ENCODE measurements around the gene ABCA7.
"Not testable (repeated sequence)": the region's sequence is repeated elsewhere in the genome, so short reads cannot be mapped to it uniquely, and the experiment has no call there.

ABCA7 gene

DNA sequence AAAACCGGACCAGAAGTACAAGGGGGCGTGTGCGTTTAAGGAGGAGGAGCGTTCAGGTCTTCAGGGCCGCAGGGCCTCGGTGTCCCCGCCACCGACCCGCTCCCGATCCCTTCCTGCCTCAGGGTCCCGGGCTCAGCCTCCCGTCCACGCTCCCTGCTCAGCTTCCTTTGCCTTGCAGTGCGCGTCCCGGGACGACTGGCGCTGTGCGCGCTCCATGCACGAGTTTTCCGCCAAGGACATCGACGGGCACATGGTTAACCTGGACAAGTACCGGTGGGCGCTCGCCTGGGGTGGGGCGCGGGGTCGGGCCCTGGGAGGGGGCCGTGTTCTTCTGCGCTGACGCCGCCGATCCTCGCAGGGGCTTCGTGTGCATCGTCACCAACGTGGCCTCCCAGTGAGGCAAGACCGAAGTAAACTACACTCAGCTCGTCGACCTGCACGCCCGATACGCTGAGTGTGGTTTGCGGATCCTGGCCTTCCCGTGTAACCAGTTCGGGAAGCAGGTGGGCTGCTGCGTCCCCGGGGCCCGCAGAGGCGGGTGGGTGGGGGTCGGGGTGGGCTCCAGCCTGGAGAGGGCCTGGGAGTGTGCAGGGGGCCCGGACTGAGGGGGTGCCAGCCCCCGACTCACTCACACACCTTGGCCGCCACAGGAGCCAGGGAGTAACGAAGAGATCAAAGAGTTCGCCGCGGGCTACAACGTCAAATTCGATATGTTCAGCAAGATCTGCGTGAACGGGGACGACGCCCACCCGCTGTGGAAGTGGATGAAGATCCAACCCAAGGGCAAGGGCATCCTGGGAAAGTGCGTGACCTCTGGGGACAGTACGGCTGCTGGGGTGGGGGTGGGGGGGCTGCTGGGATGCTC lies 65.3 kb downstream of the ABCA7 start:
- no peak for DNase-seq (ENCODE audit: low read depth in 2 of 2)

DNA sequence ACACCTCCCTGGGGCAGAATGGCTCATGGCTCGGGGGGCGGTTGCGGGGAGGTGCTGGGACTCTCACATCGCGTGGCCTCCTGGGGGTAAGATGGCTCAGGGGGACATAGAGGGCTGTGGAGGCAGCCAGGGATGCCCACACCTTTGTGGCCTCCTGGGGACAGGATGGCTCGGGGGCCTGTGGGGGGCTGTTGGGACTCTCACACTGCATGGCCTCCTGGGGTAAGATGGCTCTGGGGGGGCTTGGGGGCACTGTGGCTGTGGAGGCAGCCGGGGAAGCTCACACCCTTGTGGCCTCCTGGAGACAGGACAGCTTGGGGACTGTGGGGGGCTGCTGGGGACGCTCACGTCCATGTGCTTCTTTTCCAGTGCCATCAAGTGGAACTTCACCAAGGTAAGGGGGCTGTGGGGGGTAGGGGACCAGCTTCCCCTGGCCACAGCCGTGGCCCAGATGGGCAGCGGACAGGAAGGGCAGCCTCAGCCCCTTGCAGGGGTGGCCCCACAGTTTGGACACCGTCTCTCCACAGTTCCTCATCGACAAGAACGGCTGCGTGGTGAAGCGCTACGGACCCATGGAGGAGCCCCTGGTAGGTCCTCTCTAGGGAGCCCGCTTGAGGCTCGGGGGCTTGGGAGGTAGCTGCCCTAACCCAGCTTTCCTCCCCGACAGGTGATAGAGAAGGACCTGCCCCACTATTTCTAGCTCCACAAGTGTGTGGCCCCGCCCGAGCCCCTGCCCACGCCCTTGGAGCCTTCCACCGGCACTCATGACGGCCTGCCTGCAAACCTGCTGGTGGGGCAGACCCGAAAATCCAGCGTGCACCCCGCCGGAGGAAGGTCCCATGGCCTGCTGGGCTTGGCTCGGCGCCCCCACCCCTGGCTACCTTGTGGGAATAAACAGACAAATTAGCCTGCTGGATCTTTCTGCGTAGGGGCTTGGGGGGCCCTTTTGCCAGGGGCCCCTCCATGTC lies 66.2 kb downstream of the ABCA7 start:
- DNase-seq (ENCODE audit: low read depth in 2 of 2) = no peak

DNA sequence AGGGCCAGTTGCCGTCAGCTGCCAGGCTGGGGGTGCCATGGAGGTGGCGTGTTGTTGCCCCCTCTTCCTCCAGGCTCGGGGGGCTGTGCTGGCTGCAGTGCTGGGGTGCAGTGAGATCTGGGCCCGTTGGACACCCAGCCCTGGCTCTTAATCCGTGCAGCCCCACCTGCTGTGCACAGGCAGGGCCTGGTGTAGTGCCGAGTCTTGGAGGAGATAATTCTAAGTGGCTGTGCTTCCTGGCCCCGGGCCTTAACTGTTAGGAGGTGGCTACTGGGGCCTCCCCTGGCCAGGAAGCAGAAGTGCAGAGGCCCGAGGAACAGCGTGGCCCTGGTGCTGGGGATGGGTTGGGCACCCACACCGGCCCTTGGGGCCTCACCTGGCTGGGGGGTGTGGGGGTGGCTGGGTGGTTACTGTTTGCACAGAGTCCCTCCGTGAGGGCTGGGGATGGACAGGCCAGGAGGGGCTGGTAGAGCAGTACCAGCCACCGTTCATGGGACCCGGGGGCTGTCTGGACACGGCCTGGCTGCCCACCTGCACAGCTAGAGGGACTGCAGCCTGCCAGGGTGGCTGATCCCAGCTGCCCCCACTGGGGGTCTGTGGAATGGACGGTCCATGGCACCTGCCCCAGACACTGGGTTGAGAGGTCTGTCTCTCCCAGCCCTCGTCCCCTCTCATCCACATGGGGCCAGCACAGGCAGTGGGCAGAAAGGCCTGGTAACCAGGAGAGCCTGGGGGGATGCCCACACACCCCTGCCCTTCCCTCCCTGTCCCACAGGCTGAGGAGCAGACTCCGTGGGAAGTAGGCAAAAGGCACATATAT lies 67.1 kb downstream of the ABCA7 start:
- no peak for DNase-seq (ENCODE audit: low read depth in 2 of 2)

DNA sequence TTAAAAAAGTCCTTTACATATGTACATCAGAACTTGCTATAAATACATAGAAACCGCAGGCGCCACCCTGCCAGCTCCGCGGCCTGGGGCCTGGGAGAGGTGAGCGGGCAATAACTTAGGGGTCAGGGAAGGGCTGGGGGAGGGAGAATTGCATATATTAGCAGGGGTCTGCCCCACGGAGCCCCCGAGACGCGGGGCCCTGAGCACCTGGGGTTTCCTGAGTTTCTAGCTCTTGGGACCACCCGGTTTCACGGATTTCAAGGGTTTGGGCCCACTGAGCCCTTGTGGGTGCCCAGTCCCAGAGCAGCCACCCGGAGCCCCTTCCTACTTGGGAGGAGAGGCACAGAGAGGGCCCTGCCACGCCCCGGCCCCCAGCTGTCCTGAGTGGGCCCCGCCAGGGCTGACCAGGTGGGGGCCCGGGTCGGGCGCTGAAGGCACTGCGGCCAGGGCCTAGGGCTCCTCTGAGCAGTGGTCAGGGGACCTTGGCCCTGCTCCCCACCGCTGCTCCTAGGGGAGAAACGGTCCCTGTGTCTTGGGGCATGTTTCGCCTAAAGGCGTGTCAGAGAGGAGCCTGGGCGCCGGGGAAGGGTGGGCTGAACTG lies 67.9 kb downstream of the ABCA7 start:
- no peak for DNase-seq (ENCODE audit: low read depth in 2 of 2)

DNA sequence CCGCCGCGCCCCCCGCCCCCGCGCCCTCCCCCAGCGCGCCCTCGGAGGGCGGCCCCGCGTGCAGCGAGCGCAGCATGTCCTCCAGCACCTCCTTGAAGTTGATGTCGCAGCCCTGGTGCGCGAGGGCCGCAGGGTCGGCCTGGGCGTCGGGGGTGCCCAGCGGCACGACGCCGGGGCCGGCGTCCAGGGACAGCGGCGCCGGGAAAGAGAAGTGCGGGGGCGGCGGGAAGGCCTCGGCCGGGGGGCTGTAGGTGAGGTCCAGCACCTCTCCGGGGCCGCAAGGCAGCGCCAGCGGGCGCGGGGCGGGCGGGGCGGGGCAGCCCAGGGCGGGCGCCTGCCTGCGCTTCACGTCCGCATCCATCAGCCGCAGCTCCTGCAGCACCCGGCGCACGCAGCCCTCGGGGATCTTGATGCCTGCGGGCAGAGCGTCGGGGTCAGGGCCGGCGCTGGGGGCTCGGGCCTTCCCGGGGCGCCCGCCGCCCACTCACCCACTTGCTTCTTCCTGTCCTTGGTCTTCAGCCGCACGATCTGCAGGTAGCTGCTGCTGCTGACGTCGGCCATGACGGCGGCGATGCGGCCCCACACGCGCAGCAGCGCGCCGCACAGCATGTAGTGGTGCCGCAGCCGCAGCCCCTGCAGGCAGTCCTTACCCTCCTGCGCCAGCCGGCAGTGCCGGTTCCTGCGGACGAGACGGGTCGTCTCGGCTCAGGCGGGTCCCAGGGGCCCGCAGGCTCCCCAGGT lies 68.6 kb downstream of the ABCA7 start:
- DNase-seq (ENCODE audit: low read depth in 2 of 2) = no peak

DNA sequence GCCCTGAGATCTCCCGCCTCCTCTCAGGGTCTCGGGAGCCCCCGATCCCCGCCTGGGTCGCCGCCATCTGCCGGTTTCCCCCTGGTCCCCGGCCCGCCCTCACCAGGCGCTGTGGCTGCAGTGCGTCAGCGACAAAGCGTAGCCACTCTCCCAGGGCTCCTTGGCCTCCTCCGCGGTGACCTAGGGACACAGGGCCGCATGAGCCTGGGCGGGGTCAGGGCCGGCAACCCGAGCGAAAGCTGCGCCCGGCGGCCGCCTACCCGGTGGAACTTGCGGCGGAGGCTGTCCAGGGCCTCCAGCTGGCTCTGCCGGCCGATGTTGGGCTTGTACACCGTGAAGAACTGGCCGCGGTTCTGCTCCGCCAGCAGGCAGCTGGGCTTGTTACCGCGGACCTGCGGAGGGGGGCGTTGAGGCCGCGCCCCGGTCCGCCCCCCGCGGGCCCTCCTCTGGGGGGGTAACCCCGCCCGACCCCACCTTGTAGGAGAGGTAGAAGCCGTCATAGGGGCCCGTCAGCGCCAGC lies 69.2 kb downstream of the ABCA7 start:
- DNase-seq (ENCODE audit: low read depth in 2 of 2) = no peak

DNA sequence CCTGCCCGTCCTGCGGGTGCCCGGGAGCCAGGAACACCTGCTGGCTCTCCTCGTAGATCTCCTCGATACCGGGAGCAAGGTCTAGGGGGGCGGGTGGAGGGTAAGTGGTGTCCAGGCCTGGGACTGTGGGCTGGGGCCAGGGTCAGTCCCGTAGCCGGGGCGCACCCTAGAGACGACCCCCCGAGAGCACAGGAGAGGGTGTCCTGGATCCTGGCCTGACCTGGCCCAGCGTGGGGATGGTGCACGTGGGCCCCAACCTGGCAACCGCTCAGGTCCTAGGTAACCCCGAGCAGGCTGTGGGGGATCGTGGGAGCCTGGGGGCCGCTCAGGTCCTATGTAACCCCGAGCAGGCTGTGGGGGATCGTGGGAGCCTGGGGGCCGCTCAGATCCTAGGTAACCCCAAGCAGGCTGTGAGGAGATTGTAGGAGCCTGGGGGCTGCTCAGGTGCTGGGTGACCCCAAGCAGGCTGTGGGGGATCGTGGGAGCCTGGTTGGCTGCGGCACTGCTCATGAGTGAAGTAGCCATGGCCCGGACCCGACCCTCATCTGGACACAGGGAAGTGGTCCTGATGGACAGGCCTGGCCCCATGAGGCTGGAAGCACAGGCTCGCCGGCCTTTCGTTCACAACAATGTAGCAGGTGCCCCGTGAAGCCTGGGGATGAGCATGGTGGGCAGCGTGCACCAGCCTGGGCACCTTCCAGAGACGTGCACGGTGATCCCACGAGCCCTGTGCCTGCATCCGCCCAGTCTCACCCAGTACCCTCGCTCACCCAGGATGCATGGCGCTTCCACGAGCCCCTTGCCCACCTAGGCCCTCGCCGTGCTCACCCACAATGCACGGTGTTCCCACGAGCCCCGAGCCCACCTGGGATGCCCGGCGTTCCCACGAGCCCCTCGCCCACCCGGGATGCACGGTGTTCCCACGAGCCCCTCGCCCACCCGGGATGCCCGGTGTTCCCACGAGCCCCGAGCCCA lies 70.1 kb downstream of the ABCA7 start:
- no peak for DNase-seq (ENCODE audit: low read depth in 2 of 2)

DNA sequence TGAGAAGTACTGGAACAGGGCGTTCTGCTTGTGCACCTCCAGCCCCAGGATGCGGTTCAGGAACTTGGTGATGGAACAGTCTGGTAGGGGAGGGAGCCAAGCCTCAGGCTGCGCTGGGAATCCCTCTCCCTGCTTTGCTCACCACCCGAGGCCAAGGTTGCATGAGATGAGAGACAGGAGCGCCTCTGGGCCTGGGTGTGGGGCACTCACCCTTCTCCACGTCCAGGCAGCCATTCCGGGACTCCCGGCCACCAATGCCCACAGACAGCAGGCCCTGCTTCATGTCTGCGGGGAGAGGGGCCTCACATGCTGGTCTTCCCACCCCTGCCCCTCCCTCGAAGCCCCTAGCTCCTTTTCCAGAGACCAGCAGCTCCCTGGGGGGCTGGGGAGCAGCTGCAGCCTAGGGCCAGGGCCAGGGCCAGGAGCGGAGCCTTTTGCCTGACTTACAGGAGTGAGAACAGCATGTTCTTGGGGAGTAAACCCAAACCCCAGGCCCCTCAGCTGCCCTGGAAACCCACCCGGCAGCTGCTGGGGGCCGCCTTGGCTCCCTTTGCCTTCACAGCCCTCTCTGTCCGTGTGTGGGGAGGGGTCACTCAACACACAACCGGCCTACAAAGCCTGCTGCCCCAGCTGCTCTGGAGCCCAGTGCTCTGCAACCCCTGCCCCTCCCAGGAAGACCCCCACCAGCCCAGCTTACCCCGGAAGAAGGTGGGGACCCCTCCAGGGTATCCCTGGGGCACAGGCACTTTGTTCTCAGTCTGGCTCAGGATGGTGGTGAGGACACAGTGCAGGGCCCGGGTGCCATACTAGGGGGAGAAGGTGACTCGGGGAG lies 71.1 kb downstream of the ABCA7 start:
- no peak for DNase-seq (ENCODE audit: low read depth in 2 of 2)

DNA sequence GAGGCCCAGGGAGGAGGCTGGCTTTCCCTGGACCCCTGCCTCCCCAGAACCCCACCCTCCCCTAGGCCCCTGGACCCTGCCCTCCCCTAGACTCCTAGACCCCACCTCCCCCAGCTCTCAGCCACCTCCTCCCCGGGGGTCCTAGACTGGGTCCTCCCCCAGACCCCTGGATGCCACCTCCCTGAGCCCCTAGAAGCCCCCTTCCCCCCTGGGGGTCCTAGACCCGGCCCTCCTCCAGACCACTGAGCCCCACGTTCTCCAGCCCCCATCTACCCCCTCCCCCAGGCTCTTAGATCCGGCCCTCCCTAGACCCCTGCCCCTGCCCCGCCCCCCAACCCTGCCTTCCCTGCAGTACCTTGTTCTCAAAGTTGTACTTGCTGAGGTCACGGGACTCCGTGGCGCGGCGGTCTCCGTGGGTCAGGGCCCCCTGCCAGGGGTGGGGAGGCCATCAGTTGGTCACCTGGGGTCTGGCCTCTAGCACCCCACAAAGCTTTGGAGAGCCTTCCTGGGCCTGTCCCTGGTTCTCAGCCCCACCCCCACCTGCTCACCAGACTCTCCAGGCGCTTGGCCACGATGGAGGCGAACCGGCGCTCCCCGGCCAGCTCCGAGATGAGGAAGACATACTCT lies 71.8 kb downstream of the ABCA7 start:
- DNase-seq (ENCODE audit: low read depth in 2 of 2) = no peak

DNA sequence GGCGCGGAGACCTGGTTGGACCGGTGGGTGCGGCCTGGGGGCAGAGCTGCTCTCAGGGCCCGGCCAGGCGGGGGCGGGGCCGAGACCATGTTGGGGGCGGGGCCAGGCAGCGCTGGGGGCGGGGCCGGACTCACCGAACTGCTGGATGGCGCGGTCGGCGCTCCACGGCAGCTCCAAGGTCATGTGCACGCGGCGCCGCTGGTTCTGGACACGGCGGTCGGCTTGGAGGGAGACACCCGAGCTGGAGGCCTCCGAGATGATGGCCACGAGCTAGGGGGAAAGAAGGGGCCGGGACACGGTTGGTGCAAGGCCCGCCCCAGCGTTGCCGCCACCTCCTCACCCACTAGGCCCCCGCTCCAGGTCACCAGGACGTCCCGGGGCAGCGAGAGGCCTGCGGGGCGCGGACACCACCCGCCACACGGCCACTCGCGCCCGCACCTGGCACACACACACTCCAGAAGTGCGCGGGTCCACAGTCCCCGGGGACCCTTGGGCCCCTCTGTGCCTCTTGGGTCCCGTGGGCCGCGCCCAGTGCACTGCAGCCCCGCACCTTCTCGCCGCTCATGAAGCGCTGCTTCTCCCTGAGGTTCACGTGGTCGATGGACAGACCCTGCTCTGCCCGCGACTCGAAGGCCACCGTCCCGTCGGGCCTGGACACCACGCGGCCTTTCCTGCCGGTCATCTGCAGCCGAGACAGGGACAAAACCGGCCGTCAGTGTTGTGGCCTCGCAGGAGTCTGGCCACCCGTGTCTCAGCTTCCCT lies 72.5 kb downstream of the ABCA7 start:
- DNase-seq (ENCODE audit: low read depth in 2 of 2) = no peak

DNA sequence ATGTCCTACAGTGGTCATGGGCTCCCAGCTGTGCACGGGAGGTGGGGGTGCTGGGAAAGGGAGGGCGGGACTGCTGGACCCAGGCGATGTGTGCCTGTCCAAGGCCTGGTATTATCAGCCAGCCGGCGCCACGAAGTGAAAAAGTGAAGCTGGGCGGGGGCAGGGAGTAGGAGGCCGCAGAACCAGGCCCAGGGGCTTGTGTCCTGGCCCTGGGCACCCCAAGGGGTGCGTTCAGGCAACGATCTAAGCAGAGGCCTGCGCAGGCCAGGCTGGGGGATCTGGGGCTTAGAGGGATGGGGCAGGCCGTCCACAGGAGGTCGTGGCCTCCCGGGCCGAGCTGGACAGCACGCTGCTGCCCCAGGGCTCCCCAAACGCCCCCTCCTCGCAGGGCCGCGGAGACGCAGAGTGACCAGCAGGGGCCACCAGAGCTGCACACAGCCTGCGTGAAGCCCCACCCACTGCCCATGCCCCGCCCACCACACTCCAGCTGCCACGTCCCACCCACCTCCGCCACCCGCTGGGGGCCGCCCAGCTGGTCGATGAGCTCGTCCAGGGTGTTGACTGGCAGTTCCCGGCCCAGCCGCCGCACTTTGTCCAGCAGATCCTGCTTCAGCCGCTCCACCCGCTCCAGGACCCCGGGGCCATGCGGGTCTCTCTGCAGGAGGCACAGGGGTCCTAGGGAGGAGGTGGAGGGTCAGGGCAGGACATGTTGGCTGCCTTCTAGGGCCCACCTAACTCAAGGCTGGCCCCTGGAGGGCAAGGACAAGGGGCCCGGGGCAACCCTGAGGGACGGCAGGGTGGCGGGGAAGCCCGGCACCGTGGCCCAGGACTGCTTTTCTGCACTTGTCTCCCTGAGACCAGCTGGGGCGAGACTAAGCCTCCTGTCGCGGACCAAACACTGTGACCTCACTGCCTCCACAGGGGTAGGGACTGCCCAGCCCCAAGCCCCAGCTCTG lies 73.4 kb downstream of the ABCA7 start:
- peak in 1 of 2 donors; percentile 82 for DNase-seq (ENCODE audit: low read depth in 2 of 2)

DNA sequence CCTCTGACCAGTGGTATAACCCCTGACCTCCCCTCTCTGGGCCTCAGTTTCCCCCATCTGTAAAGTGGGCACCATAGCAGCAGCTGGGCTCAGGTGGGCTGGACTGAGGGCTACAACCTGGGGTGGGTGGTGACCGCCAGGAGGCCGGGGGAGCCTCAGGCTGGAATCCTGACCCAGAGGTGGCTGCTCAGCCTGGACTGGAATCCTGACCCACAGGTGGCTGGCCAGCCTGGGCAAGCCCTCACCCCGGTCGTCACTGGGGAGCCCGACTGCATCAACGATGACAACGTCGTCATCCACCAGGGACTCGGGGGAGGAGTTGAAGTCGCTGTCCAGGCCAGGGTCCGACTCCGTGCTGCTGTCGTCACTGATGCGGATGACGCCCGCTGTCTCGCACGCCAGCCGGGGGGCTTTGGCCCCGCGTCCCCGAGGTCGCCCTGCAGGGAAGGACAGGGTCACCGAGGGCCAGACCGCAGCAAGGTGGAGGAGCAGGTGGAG lies 74.1 kb downstream of the ABCA7 start:
- DNase-seq (ENCODE audit: low read depth in 2 of 2) = no peak

DNA sequence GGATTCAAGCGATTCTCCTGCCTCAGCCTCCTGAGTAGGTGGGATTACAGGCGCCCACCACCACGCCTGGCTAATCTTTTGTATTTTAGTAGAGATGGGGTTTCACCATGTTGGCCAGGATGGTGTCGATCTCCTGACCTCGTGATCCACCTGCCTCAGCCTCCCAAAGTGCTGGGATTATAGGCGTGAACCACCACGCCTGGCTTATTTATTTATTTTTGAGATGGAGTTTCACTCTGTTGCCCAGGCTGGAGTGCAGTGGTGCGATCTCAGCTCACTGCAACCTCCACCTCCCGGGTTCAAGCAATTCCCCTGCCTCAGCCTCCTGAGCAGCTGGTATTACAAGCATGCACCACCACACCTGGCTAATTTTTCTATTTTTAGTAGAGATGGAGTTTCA lies 74.8 kb downstream of the ABCA7 start:
- DNase-seq (ENCODE audit: low read depth in 2 of 2) = not testable (repeated sequence)
